HepG2 (cell line): ENCODE results near the gene TMEM61. TPM values are rescaled to one million over a fixed set of nuclear protein-coding genes. Genes with fewer than 3 reads are reported as not detected.
A peak's percentile ranks its signal among the peaks of the same experiment; 100 is the strongest.

Experiments used
- GTF3A ChIP-seq: sonication (generic); formaldehyde crosslinking; conservative IDR thresholded peaks from 2 replicates; pipeline ENCODE4 v1.4.0; 2020; ENCODE audit warnings: mild to moderate bottlenecking, missing genetic modification reagents
- HMGXB3 ChIP-seq: sonication (generic); formaldehyde crosslinking; IDR thresholded peaks from 2 replicates; pipeline ENCODE4 v1.4.0; 2020; ENCODE audit warnings: missing genetic modification reagents, borderline replicate concordance
- SRY ChIP-seq: sonication (generic); formaldehyde crosslinking; IDR thresholded peaks from 2 replicates; pipeline ENCODE4 v1.8.0; 2022; ENCODE audit warnings: mild to moderate bottlenecking, missing genetic modification reagents
- ZNF362 ChIP-seq: sonication (generic); formaldehyde crosslinking; IDR thresholded peaks from 2 replicates; pipeline ENCODE4 v1.4.0; 2020; ENCODE audit warnings: missing genetic modification reagents, mild to moderate bottlenecking, borderline replicate concordance
- ZSCAN12 ChIP-seq: sonication (generic); formaldehyde crosslinking; IDR thresholded peaks from 2 replicates; pipeline ENCODE4 v1.9.0; 2021; ENCODE audit warnings: mild to moderate bottlenecking, missing genetic modification reagents
- ZZZ3 ChIP-seq: sonication (generic); formaldehyde crosslinking; IDR thresholded peaks from 2 replicates; pipeline ENCODE4 v1.4.0; 2020; ENCODE audit warnings: missing genetic modification reagents, mild to moderate bottlenecking, borderline replicate concordance
- polyA plus RNA-seq, 8 experiments: library from polyadenylated mRNA; depleted of rRNA in 3 of 8; stranded (reverse) in 7 of 8; unstranded in 1 of 8; fragments of >200 nt; fragmentation: Illumina TruSeq in 4 of 8; extraction: Trizol in 4 of 8; gene quantifications; 2 replicates each; pipeline versions ENCODE4 v1.2.1 to v1.2.3, GENCODE V29; 2011 to 2016; ENCODE audit warnings: low read depth in 4 of 8, missing spikeins in 1 of 8, mixed read lengths in 1 of 8; ENCODE audit not compliant: insufficient read depth in 1 of 8
- total RNA-seq, 5 experiments: library from RNA; depleted of rRNA; stranded (reverse); fragments of >200 nt; fragmentation: Illumina TruSeq; extraction: Trizol; gene quantifications; 2 replicates each; pipeline ENCODE4 v1.2.3, GENCODE V29; 2016; ENCODE audit warnings: low read depth in 1 of 5
- TF ChIP-seq, protein P1 (sequence below): IDR thresholded peaks from 2 replicates; pipeline ENCODE4 v1.4.0; 2020; ENCODE audit warnings: mild to moderate bottlenecking, missing genetic modification reagents
- TF ChIP-seq, protein P2 (sequence below): sonication (generic); formaldehyde crosslinking; IDR thresholded peaks from 2 replicates; pipeline ENCODE4 v1.4.0; 2020; ENCODE audit warnings: missing genetic modification reagents, borderline replicate concordance
- TF ChIP-seq, protein P3 (sequence below), 2 experiments: sonication (generic) in 1 of 2; formaldehyde crosslinking in 1 of 2; IDR thresholded peaks; 2 replicates each; pipeline versions ENCODE4 v1.4.0 to v1.6.1; 2018 to 2020; ENCODE audit warnings: missing genetic modification reagents in 2 of 2, borderline replicate concordance in 1 of 2, low read depth in 1 of 2, mild to moderate bottlenecking in 1 of 2, missing biosample characterization in 1 of 2
- TF ChIP-seq, protein P4 (sequence below): IDR thresholded peaks from 2 replicates; pipeline ENCODE4 v1.6.1; 2016

Gene TMEM61
- total and polyA plus RNA-seq, 2 of the 13 experiments (the other 11 are each of a cell fraction or from before 2014, with no cell fraction given): not detected

DNA sequence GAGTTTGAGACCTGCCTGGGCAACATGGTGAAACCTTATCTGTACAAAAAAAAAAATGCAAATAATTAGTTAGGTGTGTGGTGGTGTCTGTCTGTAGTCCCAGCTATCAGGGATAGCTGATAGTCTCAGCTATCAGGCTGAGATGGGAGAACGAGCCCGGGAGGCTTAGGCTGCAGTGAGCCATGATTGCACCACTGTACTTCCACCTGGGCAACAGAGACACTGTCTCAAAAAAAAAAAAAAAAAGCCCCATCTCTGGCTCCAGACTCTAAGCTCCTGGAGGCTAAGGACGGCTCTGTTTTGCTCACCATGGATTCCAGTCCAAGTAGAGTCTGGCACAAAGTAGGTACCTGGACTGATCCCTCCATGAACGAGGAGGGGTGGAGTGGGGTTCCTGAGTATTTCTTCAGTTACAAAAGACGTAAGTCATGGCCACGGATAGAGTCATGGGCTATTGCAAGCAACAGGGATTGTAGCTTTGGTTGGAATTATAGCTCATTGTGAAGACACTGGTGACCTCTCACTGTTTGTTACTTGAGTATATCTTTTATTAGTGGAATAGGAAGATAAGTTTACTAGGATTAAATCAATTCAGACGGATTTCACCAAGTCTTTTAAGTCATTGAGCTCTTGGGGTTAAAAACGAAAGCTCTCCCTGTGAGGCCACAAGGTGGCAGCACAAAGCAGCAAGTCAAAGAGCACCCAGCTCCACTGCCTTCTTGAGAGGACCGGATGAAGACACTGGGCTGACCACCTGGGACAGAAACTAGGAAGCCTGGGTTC lies 35.6 kb upstream of the TMEM61 start (continued):
- TF ChIP-seq HMGXB3 (CRISPR knock-in tag): 0 out of 2 replicates have a peak, but pooled peaks have one; percentile 31
- no peak for TF ChIP-seq ZSCAN12 (CRISPR knock-in tag)
- TF ChIP-seq, protein P1, sequence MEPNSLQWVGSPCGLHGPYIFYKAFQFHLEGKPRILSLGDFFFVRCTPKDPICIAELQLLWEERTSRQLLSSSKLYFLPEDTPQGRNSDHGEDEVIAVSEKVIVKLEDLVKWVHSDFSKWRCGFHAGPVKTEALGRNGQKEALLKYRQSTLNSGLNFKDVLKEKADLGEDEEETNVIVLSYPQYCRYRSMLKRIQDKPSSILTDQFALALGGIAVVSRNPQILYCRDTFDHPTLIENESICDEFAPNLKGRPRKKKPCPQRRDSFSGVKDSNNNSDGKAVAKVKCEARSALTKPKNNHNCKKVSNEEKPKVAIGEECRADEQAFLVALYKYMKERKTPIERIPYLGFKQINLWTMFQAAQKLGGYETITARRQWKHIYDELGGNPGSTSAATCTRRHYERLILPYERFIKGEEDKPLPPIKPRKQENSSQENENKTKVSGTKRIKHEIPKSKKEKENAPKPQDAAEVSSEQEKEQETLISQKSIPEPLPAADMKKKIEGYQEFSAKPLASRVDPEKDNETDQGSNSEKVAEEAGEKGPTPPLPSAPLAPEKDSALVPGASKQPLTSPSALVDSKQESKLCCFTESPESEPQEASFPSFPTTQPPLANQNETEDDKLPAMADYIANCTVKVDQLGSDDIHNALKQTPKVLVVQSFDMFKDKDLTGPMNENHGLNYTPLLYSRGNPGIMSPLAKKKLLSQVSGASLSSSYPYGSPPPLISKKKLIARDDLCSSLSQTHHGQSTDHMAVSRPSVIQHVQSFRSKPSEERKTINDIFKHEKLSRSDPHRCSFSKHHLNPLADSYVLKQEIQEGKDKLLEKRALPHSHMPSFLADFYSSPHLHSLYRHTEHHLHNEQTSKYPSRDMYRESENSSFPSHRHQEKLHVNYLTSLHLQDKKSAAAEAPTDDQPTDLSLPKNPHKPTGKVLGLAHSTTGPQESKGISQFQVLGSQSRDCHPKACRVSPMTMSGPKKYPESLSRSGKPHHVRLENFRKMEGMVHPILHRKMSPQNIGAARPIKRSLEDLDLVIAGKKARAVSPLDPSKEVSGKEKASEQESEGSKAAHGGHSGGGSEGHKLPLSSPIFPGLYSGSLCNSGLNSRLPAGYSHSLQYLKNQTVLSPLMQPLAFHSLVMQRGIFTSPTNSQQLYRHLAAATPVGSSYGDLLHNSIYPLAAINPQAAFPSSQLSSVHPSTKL (CRISPR knock-in tag): 0 out of 2 replicates have a peak, but pooled peaks have one; percentile 17
- TF ChIP-seq SRY (CRISPR knock-in tag): no peak
- TF ChIP-seq, protein P2, sequence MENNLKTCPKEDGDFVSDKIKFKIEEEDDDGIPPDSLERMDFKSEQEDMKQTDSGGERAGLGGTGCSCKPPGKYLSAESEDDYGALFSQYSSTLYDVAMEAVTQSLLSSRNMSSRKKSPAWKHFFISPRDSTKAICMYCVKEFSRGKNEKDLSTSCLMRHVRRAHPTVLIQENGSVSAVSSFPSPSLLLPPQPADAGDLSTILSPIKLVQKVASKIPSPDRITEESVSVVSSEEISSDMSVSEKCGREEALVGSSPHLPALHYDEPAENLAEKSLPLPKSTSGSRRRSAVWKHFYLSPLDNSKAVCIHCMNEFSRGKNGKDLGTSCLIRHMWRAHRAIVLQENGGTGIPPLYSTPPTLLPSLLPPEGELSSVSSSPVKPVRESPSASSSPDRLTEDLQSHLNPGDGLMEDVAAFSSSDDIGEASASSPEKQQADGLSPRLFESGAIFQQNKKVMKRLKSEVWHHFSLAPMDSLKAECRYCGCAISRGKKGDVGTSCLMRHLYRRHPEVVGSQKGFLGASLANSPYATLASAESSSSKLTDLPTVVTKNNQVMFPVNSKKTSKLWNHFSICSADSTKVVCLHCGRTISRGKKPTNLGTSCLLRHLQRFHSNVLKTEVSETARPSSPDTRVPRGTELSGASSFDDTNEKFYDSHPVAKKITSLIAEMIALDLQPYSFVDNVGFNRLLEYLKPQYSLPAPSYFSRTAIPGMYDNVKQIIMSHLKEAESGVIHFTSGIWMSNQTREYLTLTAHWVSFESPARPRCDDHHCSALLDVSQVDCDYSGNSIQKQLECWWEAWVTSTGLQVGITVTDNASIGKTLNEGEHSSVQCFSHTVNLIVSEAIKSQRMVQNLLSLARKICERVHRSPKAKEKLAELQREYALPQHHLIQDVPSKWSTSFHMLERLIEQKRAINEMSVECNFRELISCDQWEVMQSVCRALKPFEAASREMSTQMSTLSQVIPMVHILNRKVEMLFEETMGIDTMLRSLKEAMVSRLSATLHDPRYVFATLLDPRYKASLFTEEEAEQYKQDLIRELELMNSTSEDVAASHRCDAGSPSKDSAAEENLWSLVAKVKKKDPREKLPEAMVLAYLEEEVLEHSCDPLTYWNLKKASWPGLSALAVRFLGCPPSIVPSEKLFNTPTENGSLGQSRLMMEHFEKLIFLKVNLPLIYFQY: 0 out of 2 replicates have a peak, but pooled peaks have one; percentile 25
- TF ChIP-seq, protein P3, sequence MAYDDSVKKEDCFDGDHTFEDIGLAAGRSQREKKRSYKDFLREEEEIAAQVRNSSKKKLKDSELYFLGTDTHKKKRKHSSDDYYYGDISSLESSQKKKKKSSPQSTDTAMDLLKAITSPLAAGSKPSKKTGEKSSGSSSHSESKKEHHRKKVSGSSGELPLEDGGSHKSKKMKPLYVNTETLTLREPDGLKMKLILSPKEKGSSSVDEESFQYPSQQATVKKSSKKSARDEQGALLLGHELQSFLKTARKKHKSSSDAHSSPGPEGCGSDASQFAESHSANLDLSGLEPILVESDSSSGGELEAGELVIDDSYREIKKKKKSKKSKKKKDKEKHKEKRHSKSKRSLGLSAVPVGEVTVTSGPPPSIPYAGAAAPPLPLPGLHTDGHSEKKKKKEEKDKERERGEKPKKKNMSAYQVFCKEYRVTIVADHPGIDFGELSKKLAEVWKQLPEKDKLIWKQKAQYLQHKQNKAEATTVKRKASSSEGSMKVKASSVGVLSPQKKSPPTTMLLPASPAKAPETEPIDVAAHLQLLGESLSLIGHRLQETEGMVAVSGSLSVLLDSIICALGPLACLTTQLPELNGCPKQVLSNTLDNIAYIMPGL (CRISPR knock-in tag; IDR thresholded peaks at IDR 0.05; ENCODE audit: borderline replicate concordance in 1 of 2, low read depth in 1 of 2): 0 out of 4 replicates have a peak, but pooled peaks of 1 of the 2 experiments have one; percentile 21
- no peak for TF ChIP-seq ZZZ3 (CRISPR knock-in tag)
- TF ChIP-seq ZNF362 (CRISPR knock-in tag): peak; percentile 57; the same call in 1 of the 2 replicates
- TF ChIP-seq, protein P4, sequence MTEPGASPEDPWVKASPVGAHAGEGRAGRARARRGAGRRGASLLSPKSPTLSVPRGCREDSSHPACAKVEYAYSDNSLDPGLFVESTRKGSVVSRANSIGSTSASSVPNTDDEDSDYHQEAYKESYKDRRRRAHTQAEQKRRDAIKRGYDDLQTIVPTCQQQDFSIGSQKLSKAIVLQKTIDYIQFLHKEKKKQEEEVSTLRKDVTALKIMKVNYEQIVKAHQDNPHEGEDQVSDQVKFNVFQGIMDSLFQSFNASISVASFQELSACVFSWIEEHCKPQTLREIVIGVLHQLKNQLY: no peak
- no peak for TF ChIP-seq GTF3A (CRISPR knock-in tag)
